ENCODE results near the gene TRIM41. TPM values are rescaled to one million over a fixed set of nuclear protein-coding genes. Genes with fewer than 3 reads are reported as not detected.

The TRIM41 gene
- total and polyA plus RNA-seq, 9 of the 15 experiments (the other 6 are each of a cell fraction or from before 2014, with no cell fraction given): 1.8 to 47.6 (median 20.9) TPM

- TF ChIP-seq NKRF (IDR thresholded peaks at IDR 0.05; ENCODE audit: borderline replicate concordance) (peak; percentile 55), ELF4 (CRISPR knock-in tag; IDR thresholded peaks at IDR 0.05) (0 out of 2 replicates have a peak, but pooled peaks have one; percentile 73), ZNF830 (CRISPR knock-in tag; IDR thresholded peaks at IDR 0.05) (0 out of 2 replicates have a peak, but pooled peaks have one; percentile 38), ZNF263 (CRISPR knock-in tag; IDR thresholded peaks at IDR 0.05; ENCODE audit: borderline replicate concordance) (peak; percentile 99), BRF2 (IDR thresholded peaks at IDR 0.05; ENCODE audit: borderline replicate concordance, insufficient read depth, insufficient read length) (no peak), MYBL2 (IDR thresholded peaks at IDR 0.05; ENCODE audit: low read depth) (no peak), MYBL2 (CRISPR knock-in tag; IDR thresholded peaks at IDR 0.05; ENCODE audit: borderline replicate concordance) (no peak), ZKSCAN8 (CRISPR knock-in tag; IDR thresholded peaks at IDR 0.05) (no peak), EZH2 (IDR thresholded peaks at IDR 0.05; ENCODE audit: borderline replicate concordance, low read depth, low read length) (no peak), MTF1 (CRISPR knock-in tag; IDR thresholded peaks at IDR 0.05; ENCODE audit: borderline replicate concordance) (no peak), NFRKB (IDR thresholded peaks at IDR 0.05; ENCODE audit: low read depth) (no peak), VEZF1 (CRISPR knock-in tag; IDR thresholded peaks at IDR 0.05) (peak; percentile 56), NR3C1 (CRISPR knock-in tag; IDR thresholded peaks at IDR 0.05) (no peak), ARID3A (IDR thresholded peaks at IDR 0.05; ENCODE audit: borderline replicate concordance, low read depth, low read length) (no peak), SRSF3 (IDR thresholded peaks at IDR 0.05; ENCODE audit: insufficient read depth, low read length) (no peak), KLF13 (tag; IDR thresholded peaks at IDR 0.05; ENCODE audit: borderline replicate concordance, low read depth) (no peak), GABPB2 (CRISPR knock-in tag; conservative IDR thresholded peaks at IDR 0.05) (no peak), ERF (CRISPR knock-in tag; IDR thresholded peaks at IDR 0.05) (no peak), CC2D1A (IDR thresholded peaks at IDR 0.05) (no peak), ZNF124 (CRISPR knock-in tag; IDR thresholded peaks at IDR 0.05) (no peak), TAF1 (IDR thresholded peaks at IDR 0.05; ENCODE audit: control insufficient read depth, extremely low read depth, insufficient read depth, low read length, severe bottlenecking) (peak; percentile 22), HOXB6 (CRISPR knock-in tag; IDR thresholded peaks at IDR 0.05; ENCODE audit: borderline replicate concordance) (no peak)
These were observed 778 bp downstream of the TRIM41 start (continued) for GRCh38 chr5:181223729-181224389.

Measured in K562 (cell line).